NB4 (cell line): ENCODE measurements around the gene PAK6.

Source experiments
- CTCF ChIP-seq: IDR thresholded peaks from one replicate; pipeline ENCODE4 v1.5.1; 2012; ENCODE audit warnings: low read depth, low read length
- MAX ChIP-seq: IDR thresholded peaks from 2 replicates; pipeline ENCODE4 v1.6.1; 2011; ENCODE audit warnings: low read depth, low read length
- MYC ChIP-seq: IDR thresholded peaks from 2 replicates; pipeline ENCODE4 v1.6.1; 2011; ENCODE audit warnings: low read depth, low read length

GRCh38 chr15:40239404-40239692 lies 485 bp downstream of the PAK6 start:
- no peak for TF ChIP-seq MYC
- no peak for TF ChIP-seq MAX
- TF ChIP-seq CTCF: no peak
